ENCODE results near the gene CISD3. TPM values are rescaled to one million over a fixed set of nuclear protein-coding genes. Genes with fewer than 3 reads are reported as not detected.

Gene CISD3
- total RNA-seq, 1 experiment from 2014 or later = 14.1 TPM

GRCh38 chr17:38685491-38685890, 44.6 kb upstream of the CISD3 start:
- no peaks in the 10 kb centered on the region for H4K20me1 ChIP-seq (ENCODE audit: low read length)
- H3K9me2 ChIP-seq (replicated peaks; ENCODE audit: low read length) = no peaks in the 10 kb centered on the region
- intact Hi-C loops (cut with micrococcal nuclease) = no loop called here
- no peak for DNase-seq
- H3K27me3 ChIP-seq (ENCODE audit: low read length) = no peaks in the 10 kb centered on the region
- H2AFZ ChIP-seq (ENCODE audit: low read length) = no peak overlapping the region
- no TSS peak for BruUV-seq (replicated peaks)
- TF ChIP-seq CTCF (conservative IDR thresholded peaks at IDR 0.05; ENCODE audit: low read depth, low read length) (no peak), EZH2phosphoT487 (IDR thresholded peaks at IDR 0.05; ENCODE audit: borderline replicate concordance, low read length) (no peak), EZH2 (IDR thresholded peaks at IDR 0.05; ENCODE audit: low read length, unreplicated experiment) (no peak)
- H3K4me2 ChIP-seq (ENCODE audit: low read length) = no peak overlapping the region
- no peak overlapping the region for H3K27ac ChIP-seq (ENCODE audit: low read length)
- ATAC-seq = no peak
- no peaks in the 10 kb centered on the region for H3K4me1 ChIP-seq (ENCODE audit: insufficient read depth, low read length)
- no peaks in the 10 kb centered on the region for H3K79me2 ChIP-seq (ENCODE audit: low read length)
- no peaks in the 10 kb centered on the region for H3K36me3 ChIP-seq (ENCODE audit: low read depth, low read length)
- H3F3A ChIP-seq (ENCODE audit: low read length, unreplicated experiment) = no peaks in the 10 kb centered on the region
- no peak overlapping the region for H3K4me3 ChIP-seq (ENCODE audit: low read length)
- ChIA-PET CTCF (interaction anchor here (0.5 kb wide), 1 partner anchor 466 kb away, joined by 5 read pairs; the partner anchor contains the start of gene PLXDC1), POLR2A (ENCODE audit: unreplicated experiment) (no interaction called here)
- no peak overlapping the region for H3K9ac ChIP-seq (ENCODE audit: low read length)
- no peaks in the 10 kb centered on the region for H3K9me3 ChIP-seq (ENCODE audit: low read length)

- TF ChIP-seq EZH2 (IDR thresholded peaks at IDR 0.05; ENCODE audit: low read length, unreplicated experiment) (no peak), CTCF (conservative IDR thresholded peaks at IDR 0.05; ENCODE audit: low read depth, low read length) (no peak), EZH2phosphoT487 (IDR thresholded peaks at IDR 0.05; ENCODE audit: borderline replicate concordance, low read length) (no peak)
- Histone ChIP-seq H3K4me1 (ENCODE audit: insufficient read depth, low read length) (no peaks in the 10 kb centered on the region), H3K4me2 (ENCODE audit: low read length) (no peak overlapping the region), H3K9ac (ENCODE audit: low read length) (no peak overlapping the region), H3K9me3 (ENCODE audit: low read length) (no peaks in the 10 kb centered on the region), H3K4me3 (ENCODE audit: low read length) (no peak overlapping the region), H3F3A (ENCODE audit: low read length, unreplicated experiment) (no peaks in the 10 kb centered on the region), H3K79me2 (ENCODE audit: low read length) (no peaks in the 10 kb centered on the region), H4K20me1 (ENCODE audit: low read length) (no peaks in the 10 kb centered on the region), H3K36me3 (ENCODE audit: low read depth, low read length) (no peaks in the 10 kb centered on the region), H3K27me3 (ENCODE audit: low read length) (no peaks in the 10 kb centered on the region), H2AFZ (ENCODE audit: low read length) (no peak overlapping the region), H3K9me2 (replicated peaks; ENCODE audit: low read length) (no peaks in the 10 kb centered on the region), H3K27ac (ENCODE audit: low read length) (no peak overlapping the region)
- intact Hi-C loops (cut with micrococcal nuclease) = no loop called here
- ChIA-PET CTCF (no interaction called here), POLR2A (ENCODE audit: unreplicated experiment) (no interaction called here)
- no peak for ATAC-seq
- DNase-seq = no peak
- BruUV-seq (replicated peaks) = no TSS peak
Measured at GRCh38 chr17:38687286-38687685, 42.9 kb upstream of the CISD3 start.

GRCh38 chr17:38690386-38690785, 39.8 kb upstream of the CISD3 start:
- Histone ChIP-seq H3F3A (ENCODE audit: low read length, unreplicated experiment) (no peaks in the 10 kb centered on the region), H3K4me3 (ENCODE audit: low read length) (no peak overlapping the region), H4K20me1 (ENCODE audit: low read length) (no peaks in the 10 kb centered on the region), H3K4me1 (ENCODE audit: insufficient read depth, low read length) (no peaks in the 10 kb centered on the region), H3K9me2 (replicated peaks; ENCODE audit: low read length) (no peaks in the 10 kb centered on the region), H3K27ac (ENCODE audit: low read length) (no peak overlapping the region), H2AFZ (ENCODE audit: low read length) (no peak overlapping the region), H3K27me3 (ENCODE audit: low read length) (no peaks in the 10 kb centered on the region), H3K4me2 (ENCODE audit: low read length) (no peak overlapping the region), H3K9me3 (ENCODE audit: low read length) (no peaks in the 10 kb centered on the region), H3K79me2 (ENCODE audit: low read length) (no peaks in the 10 kb centered on the region), H3K9ac (ENCODE audit: low read length) (no peak overlapping the region), H3K36me3 (ENCODE audit: low read depth, low read length) (no peaks in the 10 kb centered on the region)
- CTCF ChIA-PET = interaction anchor here (0.6 kb wide), 1 partner anchor 291 kb away, joined by 4 read pairs; no protein-coding TSS in a partner anchor
- no peak for ATAC-seq
- TF ChIP-seq CTCF (conservative IDR thresholded peaks at IDR 0.05; ENCODE audit: low read depth, low read length) = no peak
- TF ChIP-seq EZH2phosphoT487 (IDR thresholded peaks at IDR 0.05; ENCODE audit: borderline replicate concordance, low read length) = no peak
- no peak for TF ChIP-seq EZH2 (IDR thresholded peaks at IDR 0.05; ENCODE audit: low read length, unreplicated experiment)
- no TSS peak for BruUV-seq (replicated peaks)
- intact Hi-C loops (cut with micrococcal nuclease) = no loop called here
- POLR2A ChIA-PET (ENCODE audit: unreplicated experiment) = no interaction called here
- no peak for DNase-seq

Data from PC-3 (cell line).